SJSA1 (cell line): Measurements from ENCODE around the gene AKAP12. TPM values are rescaled to one million over a fixed set of nuclear protein-coding genes. Genes with fewer than 3 reads are reported as not detected.
"Not testable (repeated sequence)": the region's sequence is repeated elsewhere in the genome, so short reads cannot be mapped to it uniquely, and the experiment has no call there.

Source experiments
- DNase-seq, 2 experiments: peaks; one replicate each; pipeline ENCODE4 v3.0.0-alpha.2; 2015 to 2020; ENCODE audit warnings: low spot score in 2 of 2, low read depth in 1 of 2
- H3K27ac ChIP-seq: fragments of 250-450 bp; sonication (Bioruptor Pico); 2 replicates; pipeline ENCODE4 v1.5.1; 2020; ENCODE audit warnings: mild to moderate bottlenecking, moderate library complexity
- H3K27me3 ChIP-seq: fragments of 250-450 bp; sonication (Bioruptor Pico); replicated peaks from 2 replicates; pipeline ENCODE4 v1.5.1; 2020; ENCODE audit warnings: mild to moderate bottlenecking, moderate library complexity
- H3K36me3 ChIP-seq: fragments of 250-450 bp; sonication (Bioruptor Pico); 2 replicates; pipeline ENCODE4 v1.5.1; 2020; ENCODE audit warnings: mild to moderate bottlenecking
- H3K4me1 ChIP-seq: fragments of 250-450 bp; sonication (Bioruptor Pico); replicated peaks from 2 replicates; pipeline ENCODE4 v1.6.1; 2021; ENCODE audit warnings: mild to moderate bottlenecking
- H3K4me3 ChIP-seq: fragments of 250-450 bp; sonication (Bioruptor Pico); 2 replicates; pipeline ENCODE4 v1.5.1; 2020; ENCODE audit warnings: mild to moderate bottlenecking
- H3K9me3 ChIP-seq: fragments of 250-450 bp; sonication (Bioruptor Pico); replicated peaks from 2 replicates; pipeline ENCODE4 v1.5.1; 2020; ENCODE audit warnings: mild to moderate bottlenecking
- total RNA-seq: library from RNA; depleted of rRNA; stranded (reverse); fragments of >200 nt; shearing (Covaris generic); gene quantifications from 2 replicates; pipeline ENCODE4 v1.2.3, GENCODE V29; 2014

The AKAP12 gene
- total RNA-seq, 1 experiment from 2014 or later, result 5.9 TPM

- Histone ChIP-seq H3K27ac (no peak overlapping the region), H3K9me3 (no peaks in the 10 kb centered on the region), H3K4me1 (peaks cover 3% of the 10 kb centered on the region; the same call in 1 of the 2 replicates), H3K36me3 (no peaks in the 10 kb centered on the region), H3K4me3 (no peak overlapping the region), H3K27me3 (no peaks in the 10 kb centered on the region; the same call in 1 of the 2 replicates)
- DNase-seq, result no peak
Measured at GRCh38 chr6:151299011-151299410, 59.2 kb downstream of the AKAP12 start.

- H3K9me3 ChIP-seq, result no peaks in the 10 kb centered on the region
- no peak overlapping the region for H3K4me3 ChIP-seq
- H3K27me3 ChIP-seq, result no peaks in the 10 kb centered on the region; the same call in 1 of the 2 replicates
- H3K36me3 ChIP-seq, result no peaks in the 10 kb centered on the region
- no peak for DNase-seq
- peaks cover 3% of the 10 kb centered on the region; the same call in 1 of the 2 replicates for H3K4me1 ChIP-seq
- H3K27ac ChIP-seq, result no peak overlapping the region
Measured at GRCh38 chr6:151300267-151300991, 60.7 kb downstream of the AKAP12 start.

GRCh38 chr6:151301547-151301946, 61.8 kb downstream of the AKAP12 start:
- Histone ChIP-seq H3K27me3 (no peaks in the 10 kb centered on the region; the same call in 1 of the 2 replicates), H3K4me3 (no peak overlapping the region), H3K27ac (no peak overlapping the region), H3K4me1 (peaks cover 3% of the 10 kb centered on the region; the same call in 1 of the 2 replicates), H3K9me3 (no peaks in the 10 kb centered on the region), H3K36me3 (no peaks in the 10 kb centered on the region)
- DNase-seq, result no peak

DNA sequence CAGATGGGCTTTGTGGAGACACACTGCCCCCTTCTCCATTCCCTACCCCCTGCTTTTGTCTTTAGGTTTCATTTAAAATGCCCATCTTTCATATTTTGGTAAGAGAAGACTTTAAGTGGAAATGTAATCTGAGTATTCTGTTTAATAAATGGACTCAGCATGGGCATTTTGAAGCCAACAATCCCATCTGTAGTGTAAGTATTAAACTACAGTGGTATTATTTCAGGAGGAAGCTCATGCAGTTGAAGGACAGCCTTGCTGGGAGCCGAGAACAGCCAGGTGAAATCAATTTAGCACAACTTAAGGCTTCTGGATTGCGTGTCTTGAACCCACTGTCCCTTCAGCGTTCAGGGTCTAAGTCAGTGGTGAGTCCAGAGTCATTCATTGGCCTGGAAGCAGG, 63.5 kb downstream of the AKAP12 start:
- H3K4me3 ChIP-seq, result no peak overlapping the region
- no peaks in the 10 kb centered on the region for H3K36me3 ChIP-seq
- no peaks in the 10 kb centered on the region; the same call in 1 of the 2 replicates for H3K27me3 ChIP-seq
- peaks cover 3% of the 10 kb centered on the region; the same call in 1 of the 2 replicates for H3K4me1 ChIP-seq
- no peak for DNase-seq
- no peak overlapping the region for H3K27ac ChIP-seq
- no peaks in the 10 kb centered on the region for H3K9me3 ChIP-seq

- H3K27me3 ChIP-seq, result no peaks in the 10 kb centered on the region
- no peak overlapping the region for H3K27ac ChIP-seq
- H3K36me3 ChIP-seq, result no peaks in the 10 kb centered on the region
- H3K4me1 ChIP-seq, result no peaks in the 10 kb centered on the region
- no peaks in the 10 kb centered on the region for H3K9me3 ChIP-seq
- no peak for DNase-seq
- H3K4me3 ChIP-seq, result no peak overlapping the region
Measured at GRCh38 chr6:151306269-151306783, 66.6 kb downstream of the AKAP12 start.

DNA sequence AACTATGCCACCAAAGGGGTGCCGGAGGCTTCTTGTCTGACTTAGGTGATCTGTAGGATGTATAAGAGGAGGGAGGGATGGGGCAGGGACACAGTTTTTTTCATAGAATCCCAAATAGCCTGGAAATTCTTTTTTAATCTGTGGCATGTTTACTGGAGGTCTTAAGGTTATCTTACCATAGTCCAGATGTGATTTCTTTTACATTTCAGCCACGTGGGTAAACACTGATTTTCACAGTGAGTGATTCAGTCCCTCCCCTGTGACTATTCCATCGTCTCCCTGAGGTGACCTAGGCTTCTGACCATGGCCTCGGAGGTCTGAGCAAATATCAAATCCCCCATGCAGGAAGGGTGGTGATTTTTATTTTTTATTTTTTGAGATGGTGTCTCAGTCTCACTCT, 67.7 kb downstream of the AKAP12 start:
- H3K36me3 ChIP-seq, result no peaks in the 10 kb centered on the region
- no peaks in the 10 kb centered on the region for H3K27me3 ChIP-seq
- no peak overlapping the region for H3K27ac ChIP-seq
- H3K9me3 ChIP-seq, result no peaks in the 10 kb centered on the region
- H3K4me3 ChIP-seq, result no peak overlapping the region
- no peaks in the 10 kb centered on the region for H3K4me1 ChIP-seq
- DNase-seq, result no peak

DNA sequence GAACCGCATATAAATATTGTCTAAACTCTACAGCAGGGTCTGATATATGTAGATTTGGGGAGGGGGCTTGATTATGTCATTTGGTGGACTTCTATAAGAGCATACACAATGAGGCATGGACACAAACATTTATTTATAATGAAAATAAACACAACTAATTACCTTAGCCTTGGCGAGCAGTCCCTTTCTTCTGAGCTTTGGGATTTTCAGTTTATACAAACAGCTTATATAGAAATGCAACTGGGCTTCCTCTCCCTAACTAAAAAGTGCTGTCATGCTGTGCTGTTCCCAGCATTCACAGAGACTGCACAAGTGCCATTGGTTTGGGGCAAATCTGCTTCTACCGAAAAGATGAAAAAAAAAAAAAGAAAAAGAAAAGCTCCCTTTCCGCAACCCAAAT, 69.9 kb downstream of the AKAP12 start:
- no peaks in the 10 kb centered on the region for H3K9me3 ChIP-seq
- H3K36me3 ChIP-seq, result no peaks in the 10 kb centered on the region
- H3K4me1 ChIP-seq, result no peaks in the 10 kb centered on the region
- DNase-seq, result no peak
- H3K27ac ChIP-seq, result no peak overlapping the region
- H3K4me3 ChIP-seq, result no peak overlapping the region
- H3K27me3 ChIP-seq, result no peaks in the 10 kb centered on the region

- Histone ChIP-seq H3K9me3 (no peaks in the 10 kb centered on the region), H3K36me3 (no peaks in the 10 kb centered on the region), H3K4me3 (no peak overlapping the region), H3K27me3 (no peaks in the 10 kb centered on the region), H3K27ac (no peak overlapping the region), H3K4me1 (no peaks in the 10 kb centered on the region)
- DNase-seq, result no peak
Measured at GRCh38 chr6:151310279-151310678, 70.5 kb downstream of the AKAP12 start.

- H3K9me3 ChIP-seq, result no peaks in the 10 kb centered on the region
- no peak overlapping the region for H3K27ac ChIP-seq
Measured at GRCh38 chr6:151310852-151311767, 71.3 kb downstream of the AKAP12 start.

DNA sequence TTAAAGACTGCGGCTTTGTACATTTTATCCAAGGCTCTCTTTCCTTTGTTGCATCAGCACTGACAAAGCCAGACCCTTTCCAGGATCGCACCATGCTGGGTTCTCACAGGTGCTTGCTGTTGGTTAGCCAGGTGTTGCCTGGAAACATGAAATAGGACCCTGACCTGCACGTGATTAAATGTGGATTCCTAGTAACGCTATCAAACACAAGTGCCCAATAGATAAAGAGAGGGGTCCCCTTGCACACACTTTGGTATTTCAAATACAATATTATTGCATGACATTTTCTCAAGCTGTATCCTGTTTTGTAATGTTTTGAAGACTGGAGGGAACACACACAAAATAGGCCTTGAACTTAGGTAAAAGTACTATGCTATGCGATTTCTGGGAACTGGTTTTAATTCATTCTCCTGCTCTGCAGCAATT, 73.3 kb downstream of the AKAP12 start:
- Histone ChIP-seq H3K4me3 (no peak overlapping the region), H3K4me1 (no peaks in the 10 kb centered on the region), H3K27ac (no peak overlapping the region), H3K36me3 (no peaks in the 10 kb centered on the region), H3K9me3 (no peaks in the 10 kb centered on the region), H3K27me3 (no peaks in the 10 kb centered on the region)
- no peak for DNase-seq

More at GRCh38 chr6:151310852-151311767, 71.3 kb downstream of the AKAP12 start:
- Histone ChIP-seq H3K27me3 (no peaks in the 10 kb centered on the region), H3K4me3 (no peak overlapping the region), H3K36me3 (no peaks in the 10 kb centered on the region), H3K4me1 (no peaks in the 10 kb centered on the region)
- no peak for DNase-seq

GRCh38 chr6:151315661-151316060, 75.9 kb downstream of the AKAP12 start:
- H3K36me3 ChIP-seq, H3K4me3 ChIP-seq, H3K27ac ChIP-seq, H3K4me1 ChIP-seq, DNase-seq, H3K9me3 ChIP-seq, H3K27me3 ChIP-seq: not testable (repeated sequence)

DNA sequence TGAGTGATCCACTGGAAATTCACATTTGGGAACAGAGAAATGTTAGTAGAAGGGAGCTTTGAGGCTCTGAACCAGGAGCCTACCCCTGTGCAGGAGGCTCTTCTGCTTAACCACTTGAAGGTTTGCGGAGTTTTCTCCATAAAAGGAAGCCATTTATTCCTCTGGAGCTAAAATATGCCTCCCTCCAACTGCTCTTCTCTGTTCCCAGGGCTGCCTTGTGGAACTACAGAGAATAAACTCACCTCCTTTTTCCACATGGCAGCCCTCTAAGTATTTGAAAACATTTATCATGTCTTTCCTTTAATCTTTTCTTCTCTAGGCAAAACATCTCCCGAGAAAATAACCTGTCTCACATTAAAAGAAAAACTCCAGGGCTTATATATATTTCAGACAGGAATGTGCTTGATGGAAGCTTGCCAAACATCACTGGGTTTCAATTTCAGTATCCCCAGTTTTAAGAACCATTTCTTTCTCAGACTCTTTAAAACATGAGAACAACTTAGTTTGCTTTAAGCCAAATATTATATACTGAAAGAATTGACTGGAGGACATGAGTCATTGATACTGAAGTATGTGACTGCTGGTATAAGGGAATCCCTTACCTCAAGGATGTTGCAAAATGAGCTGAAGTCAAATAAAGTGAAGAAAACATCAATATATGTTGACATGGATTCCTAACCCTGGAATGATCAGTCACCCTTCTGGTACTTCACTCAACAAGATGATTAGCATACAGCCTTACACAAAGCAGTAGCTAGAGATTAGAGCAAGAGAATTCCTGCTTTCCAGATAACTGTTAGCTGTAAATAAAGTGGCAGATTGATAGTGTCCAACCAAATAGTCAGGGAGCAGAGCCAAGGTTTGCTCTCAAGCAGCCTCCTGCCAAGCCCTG, 77.6 kb downstream of the AKAP12 start:
- no peak overlapping the region for H3K27ac ChIP-seq
- H3K27me3 ChIP-seq, result no peaks in the 10 kb centered on the region
- no peaks in the 10 kb centered on the region for H3K4me1 ChIP-seq
- DNase-seq, result no peak
- H3K4me3 ChIP-seq, result no peak overlapping the region
- no peaks in the 10 kb centered on the region for H3K9me3 ChIP-seq
- H3K36me3 ChIP-seq, result no peaks in the 10 kb centered on the region

- no peaks in the 10 kb centered on the region for H3K4me1 ChIP-seq
- H3K27ac ChIP-seq, result no peak overlapping the region
- no peaks in the 10 kb centered on the region for H3K27me3 ChIP-seq
- DNase-seq, result no peak
- no peaks in the 10 kb centered on the region for H3K9me3 ChIP-seq
- H3K36me3 ChIP-seq, result no peaks in the 10 kb centered on the region
- no peak overlapping the region for H3K4me3 ChIP-seq
Measured at GRCh38 chr6:151317995-151318365, 78.2 kb downstream of the AKAP12 start.
